HG02588 (cell line): ENCODE data around the gene SMKR1.
"Not testable (repeated sequence)": the region's sequence is repeated elsewhere in the genome, so short reads cannot be mapped to it uniquely, and the experiment has no call there.

Experiments
- ATAC-seq: cut with Tn5 transposase; IDR thresholded peaks from one replicate; pipeline ENCODE4 v1.9.1; 2021; ENCODE audit warnings: mild to moderate bottlenecking, moderate library complexity; ENCODE audit not compliant: unreplicated experiment

SMKR1 gene

GRCh38 chr7:129524405-129524804 lies 22.1 kb downstream of the SMKR1 start:
- ATAC-seq = not testable (repeated sequence)

GRCh38 chr7:129525225-129525862 lies 23.0 kb downstream of the SMKR1 start:
- no peak for ATAC-seq

GRCh38 chr7:129529643-129530042 lies 27.3 kb downstream of the SMKR1 start:
- no peak for ATAC-seq

GRCh38 chr7:129530795-129531391 lies 28.6 kb downstream of the SMKR1 start:
- ATAC-seq = no peak

- no peak for ATAC-seq
Measured at GRCh38 chr7:129531721-129532120, 29.4 kb downstream of the SMKR1 start.

- ATAC-seq = no peak
Measured at GRCh38 chr7:129532375-129532774, 30.0 kb downstream of the SMKR1 start.

DNA sequence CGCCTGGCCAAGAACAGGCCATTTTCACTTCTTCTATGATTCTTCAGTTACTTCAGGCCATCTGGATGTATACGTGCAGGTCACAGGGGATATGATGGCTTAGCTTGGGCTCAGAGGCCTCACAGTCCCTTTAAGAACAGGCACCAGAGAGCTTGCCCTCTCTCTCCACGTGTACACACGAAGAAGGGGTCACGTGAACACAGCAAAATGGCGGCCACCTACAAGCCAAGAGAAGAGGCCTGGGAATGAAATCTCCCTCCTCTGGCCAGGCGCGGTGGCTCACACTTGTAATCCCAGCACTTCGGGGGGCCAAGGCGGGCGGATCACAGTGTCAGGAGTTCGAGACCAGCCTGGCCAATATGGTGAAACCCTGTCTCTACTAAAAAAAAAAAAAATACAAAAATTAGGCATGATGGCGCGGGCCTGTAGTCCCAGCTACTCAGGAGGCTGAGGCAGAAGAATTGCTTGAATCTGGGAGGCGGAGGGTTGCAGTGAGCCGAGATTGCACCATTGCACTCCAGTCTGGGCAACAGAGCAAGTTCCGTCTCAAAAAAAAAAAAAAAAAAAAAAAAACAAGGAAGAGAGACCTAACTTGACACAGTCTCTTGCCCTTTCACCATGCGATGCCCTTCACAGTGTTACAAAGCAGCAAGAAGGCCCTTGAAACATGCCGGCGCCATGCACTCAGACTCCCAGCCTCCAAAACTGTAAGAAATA lies 32.4 kb downstream of the SMKR1 start:
- ATAC-seq = not testable (repeated sequence)

DNA sequence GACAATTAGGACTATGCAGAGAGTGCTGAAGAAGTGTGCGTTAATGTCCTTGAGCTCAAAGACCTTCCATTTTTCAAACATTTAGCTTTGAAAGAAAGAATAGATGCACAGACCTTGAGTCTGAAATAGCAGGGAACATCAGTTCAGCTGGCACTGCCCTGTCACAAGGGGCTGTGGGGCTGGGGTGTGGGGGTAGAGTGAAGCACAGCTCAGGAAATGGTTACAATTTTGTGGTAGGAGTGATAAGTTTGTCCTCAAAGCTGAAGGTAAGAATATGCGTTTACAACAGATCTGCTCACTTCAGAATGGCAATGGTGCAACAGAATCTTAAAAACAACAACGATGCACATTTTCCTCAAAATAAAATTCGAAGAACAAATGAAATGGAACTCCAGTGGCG lies 33.6 kb downstream of the SMKR1 start:
- ATAC-seq = no peak

DNA sequence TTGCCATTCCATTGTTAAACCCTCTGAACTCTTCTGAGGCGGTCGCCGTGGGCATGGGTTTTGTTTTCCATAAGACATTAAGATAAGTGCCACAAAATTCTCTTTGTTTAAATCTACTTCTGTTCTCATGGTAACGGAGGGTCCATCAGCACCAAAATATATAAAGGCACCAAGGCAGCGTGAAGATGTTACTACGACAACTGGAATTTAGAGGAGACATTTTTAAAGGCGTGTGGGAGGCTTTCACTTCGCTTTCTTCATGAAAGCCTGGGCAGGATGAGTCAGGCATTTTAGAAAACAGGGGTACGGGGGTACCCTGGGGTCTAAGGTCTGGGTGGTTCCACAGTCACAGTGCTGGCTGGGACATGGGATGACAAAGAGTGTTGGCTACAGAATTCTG lies 34.0 kb downstream of the SMKR1 start:
- ATAC-seq = no peak

GRCh38 chr7:129538790-129539189 lies 36.5 kb downstream of the SMKR1 start:
- no peak for ATAC-seq

- no peak for ATAC-seq
Measured at GRCh38 chr7:129540340-129540739, 38.0 kb downstream of the SMKR1 start.

DNA sequence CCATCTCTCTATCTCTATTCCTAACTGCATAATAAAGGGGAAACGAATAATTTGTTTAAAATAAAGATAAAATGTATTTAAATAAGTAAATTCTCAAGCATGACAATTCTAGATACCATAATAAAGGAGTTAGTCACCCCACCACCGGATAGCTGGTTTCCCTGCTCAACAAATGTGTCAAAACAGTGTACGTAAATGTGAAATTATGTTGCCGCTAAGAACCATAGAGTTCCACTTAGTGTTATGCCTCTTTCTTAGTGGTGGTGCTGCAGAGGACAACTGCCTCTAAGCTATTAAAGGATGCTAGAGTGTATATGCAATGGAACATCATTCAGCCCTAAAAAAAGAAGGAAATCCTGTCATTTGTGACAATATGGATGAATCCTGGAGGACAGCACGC lies 42.4 kb downstream of the SMKR1 start:
- ATAC-seq = no peak

GRCh38 chr7:129550693-129551360 lies 48.5 kb downstream of the SMKR1 start:
- ATAC-seq = no peak

DNA sequence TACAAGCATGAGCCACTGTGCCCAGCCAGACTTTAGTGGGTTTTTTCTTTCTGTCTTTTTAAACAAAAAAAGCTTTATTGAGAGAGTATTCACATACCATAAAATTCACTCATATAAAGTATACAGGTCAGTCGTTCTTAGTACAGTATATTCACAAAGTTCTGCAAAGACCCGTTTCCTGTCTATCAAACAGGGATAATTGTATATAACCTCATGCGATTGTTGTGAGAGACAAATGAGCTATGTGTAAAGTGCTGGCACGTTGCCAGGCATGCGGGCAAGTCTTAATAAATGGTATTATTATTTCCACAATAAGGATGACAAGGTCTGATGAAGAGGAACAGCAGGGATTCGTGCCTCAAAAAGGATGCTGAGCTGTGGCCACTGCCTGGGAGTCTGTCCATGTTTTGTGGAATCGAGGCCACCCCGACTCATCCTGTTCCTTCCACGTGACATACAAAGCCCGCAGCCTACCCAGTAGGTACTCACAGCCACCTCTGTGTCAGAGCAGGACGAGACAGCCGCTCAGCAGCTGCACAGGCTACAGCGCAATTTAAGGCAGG lies 51.6 kb downstream of the SMKR1 start:
- no peak for ATAC-seq

- ATAC-seq = no peak
Measured at GRCh38 chr7:129556607-129557133, 54.3 kb downstream of the SMKR1 start.

DNA sequence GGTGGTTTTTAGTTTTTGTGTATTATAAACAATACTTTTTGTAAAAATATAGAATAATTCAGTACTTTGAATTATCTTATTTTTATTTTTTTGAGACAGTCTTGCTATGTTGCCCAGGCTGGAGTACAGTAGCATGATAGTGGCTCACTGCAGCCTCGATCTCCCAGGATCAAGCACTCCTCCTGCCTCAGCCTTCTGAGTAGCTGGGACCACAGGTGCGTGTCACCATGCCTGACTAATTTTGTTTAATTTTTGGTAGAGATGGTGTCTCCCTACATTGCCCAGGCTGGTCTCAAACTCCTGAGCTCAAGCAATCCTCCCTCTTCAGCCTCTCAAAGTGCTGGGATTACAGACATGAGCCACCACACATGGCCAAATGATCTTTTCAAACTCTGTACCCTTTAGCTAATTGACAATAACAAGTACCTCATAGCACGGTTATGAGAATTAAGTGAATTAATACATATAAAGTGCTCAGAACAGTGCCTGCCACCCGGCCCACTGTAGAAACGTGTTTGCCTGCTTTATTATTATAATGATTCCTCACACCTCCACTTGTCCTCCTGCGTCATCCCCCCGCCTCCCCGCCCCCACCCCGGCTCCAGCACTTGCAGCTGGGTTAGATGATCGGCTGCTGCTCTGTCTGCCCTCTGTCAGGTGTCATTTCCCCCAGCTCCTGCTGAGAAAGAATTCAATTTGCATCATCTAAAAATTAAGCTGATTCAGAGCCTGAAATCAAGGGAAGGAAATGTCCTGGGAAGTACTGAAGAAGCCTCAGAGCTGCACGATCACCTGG lies 55.6 kb downstream of the SMKR1 start:
- ATAC-seq = no peak

DNA sequence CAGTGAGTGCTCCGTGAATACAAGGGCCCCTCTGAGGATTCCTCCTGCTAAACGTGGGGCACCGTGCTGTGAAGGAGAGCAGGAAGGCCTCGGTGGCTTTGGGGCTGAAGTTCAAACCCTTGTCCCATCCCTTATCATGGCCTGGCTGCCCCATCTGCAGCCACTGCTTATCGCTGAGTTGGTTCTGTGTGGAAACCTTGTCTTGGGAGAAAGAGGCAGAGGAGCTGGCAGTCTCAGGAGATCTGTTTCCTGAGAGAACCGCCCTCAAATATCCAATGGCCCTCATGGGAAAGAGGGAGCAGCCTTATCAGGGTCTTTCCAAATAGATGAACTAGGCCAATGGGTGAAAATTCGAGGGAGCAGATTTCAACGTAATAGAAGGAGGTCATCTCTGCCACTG lies 57.2 kb downstream of the SMKR1 start:
- ATAC-seq = no peak

DNA sequence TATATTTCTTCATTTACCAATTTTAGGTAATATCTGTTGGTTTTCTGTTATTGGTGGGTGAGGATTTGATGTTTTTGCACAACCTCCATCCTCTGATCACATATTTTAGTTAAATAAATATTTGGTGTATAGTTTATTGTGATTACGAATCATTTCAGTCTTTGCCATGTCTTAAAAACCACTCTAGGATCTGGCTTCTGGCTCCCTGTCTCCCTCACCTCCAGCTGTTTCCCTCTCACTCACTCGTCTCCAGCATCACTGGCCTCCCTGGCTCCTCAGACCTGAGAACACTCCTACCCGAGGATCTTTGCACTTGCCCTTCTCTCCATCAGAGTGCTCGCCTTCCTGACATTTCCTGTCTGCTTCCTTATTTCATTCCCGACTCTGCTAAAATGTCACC lies 58.5 kb downstream of the SMKR1 start:
- ATAC-seq = no peak

DNA sequence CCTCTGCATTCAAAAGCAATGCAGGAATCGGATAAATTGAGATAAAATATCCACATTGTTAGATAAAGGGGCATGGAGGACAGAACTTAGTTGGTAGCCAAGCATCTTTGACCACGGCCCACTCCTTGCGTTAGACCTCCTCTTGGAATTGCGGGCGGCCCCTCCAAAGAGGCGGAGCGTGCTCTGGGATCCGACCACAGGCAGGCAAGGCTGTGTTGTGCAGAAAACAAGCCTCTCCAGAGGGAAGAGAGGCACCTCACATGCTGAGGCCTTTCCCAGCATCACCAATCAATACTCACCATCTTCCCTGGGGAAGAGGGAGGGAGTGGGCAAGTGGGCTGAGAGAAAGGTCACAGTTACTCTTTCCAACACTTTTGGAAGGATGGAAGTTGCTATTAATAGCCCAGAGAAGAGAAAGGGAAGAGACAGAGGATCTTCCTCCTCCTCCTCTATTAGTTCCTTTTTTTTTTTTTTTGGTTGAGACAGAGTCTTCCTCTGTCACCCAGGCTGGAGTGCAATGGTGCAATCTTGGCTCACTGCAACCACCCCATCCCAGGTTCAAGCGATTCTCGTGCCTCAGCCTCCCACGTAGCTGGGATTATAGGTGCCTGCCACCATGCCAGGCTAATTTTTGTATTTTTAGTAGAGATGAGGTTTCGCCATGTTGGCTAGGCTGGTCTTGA lies 59.5 kb downstream of the SMKR1 start:
- ATAC-seq = no peak
